HG03378 (cell line): ENCODE data around the gene STAMBP.
"Not testable (repeated sequence)": the region's sequence is repeated elsewhere in the genome, so short reads cannot be mapped to it uniquely, and the experiment has no call there.

Experiments used
- ATAC-seq: cut with Tn5 transposase; IDR thresholded peaks from one replicate; pipeline ENCODE4 v1.9.1; 2021; ENCODE audit warnings: mild to moderate bottlenecking, moderate library complexity; ENCODE audit not compliant: unreplicated experiment

Gene STAMBP

DNA sequence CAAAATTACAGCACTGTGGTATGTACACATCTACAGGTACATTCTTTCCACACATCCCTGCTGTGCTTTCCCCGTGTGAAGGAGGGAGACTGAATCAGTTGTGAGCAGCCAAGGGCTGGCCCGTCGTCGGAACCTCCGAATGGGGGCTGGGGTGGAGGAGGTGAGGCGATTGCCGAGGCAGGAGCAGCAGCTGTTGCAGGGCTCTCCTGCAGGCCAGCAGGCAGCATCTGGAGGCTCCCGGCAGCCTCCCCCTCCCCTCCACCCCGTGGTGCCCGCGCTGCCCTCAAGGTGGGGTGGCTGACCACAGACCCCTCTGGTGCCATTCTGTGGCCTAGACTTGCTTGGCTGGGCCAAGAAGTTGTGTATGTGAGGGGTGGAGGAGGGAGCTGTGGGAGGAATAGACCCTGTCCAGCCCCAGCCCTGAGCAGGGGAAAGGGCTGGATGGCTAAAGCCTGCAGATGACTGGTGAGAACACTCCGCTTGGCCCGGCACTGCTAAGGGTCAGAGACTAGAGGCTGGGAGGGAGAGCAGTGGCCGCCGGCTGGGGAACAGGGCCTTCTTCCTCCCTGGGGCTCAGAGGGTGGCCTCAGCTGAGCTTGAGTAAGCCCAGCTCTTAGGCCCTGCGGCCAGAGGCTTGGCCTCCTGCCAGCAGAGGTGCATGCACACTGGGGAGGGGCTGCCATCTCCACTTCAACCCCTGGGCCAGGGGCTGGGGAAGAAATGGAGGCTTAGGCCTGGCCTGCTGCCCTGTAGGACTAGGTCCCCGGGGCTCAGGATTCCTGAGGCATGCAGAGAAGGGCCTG lies 7.6 kb downstream of the STAMBP start:
- ATAC-seq: no peak

DNA sequence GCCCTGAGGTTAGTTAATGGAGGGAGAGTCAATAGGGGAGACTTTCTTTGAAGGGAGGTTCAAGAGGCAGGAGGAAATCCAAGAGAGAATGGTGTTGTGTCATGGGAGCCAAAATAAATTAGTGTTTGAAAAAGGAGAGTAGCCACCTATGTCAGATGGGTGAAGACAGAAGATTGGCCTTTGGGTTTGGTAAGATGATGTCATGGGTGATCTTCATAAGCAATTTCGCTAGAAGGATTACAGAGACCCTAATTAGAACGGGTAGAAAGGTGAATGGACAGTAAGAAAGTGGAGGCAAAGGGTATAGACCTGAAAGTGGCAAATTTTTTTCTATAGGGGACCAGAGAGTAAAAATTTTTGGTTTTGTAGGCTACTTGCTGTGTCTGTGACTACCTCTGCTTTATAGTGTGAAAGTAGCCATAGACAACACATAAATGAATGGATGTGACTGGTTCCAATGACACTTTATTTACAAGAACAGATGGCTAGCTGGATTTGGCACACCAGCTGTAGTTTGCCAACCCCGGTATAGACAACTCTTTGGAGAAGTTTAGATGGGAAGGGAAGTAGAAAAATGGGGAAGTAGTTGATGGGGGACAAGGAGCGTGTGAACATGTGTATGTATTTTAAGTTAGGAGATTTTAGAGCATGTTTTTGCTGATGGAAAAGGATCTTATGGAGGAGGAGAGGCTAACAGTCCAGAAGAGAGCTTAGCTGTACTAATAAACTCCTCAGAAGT lies 9.3 kb downstream of the STAMBP start:
- ATAC-seq: no peak

GRCh38 chr2:73838889-73839534 lies 10.3 kb downstream of the STAMBP start:
- ATAC-seq: no peak

DNA sequence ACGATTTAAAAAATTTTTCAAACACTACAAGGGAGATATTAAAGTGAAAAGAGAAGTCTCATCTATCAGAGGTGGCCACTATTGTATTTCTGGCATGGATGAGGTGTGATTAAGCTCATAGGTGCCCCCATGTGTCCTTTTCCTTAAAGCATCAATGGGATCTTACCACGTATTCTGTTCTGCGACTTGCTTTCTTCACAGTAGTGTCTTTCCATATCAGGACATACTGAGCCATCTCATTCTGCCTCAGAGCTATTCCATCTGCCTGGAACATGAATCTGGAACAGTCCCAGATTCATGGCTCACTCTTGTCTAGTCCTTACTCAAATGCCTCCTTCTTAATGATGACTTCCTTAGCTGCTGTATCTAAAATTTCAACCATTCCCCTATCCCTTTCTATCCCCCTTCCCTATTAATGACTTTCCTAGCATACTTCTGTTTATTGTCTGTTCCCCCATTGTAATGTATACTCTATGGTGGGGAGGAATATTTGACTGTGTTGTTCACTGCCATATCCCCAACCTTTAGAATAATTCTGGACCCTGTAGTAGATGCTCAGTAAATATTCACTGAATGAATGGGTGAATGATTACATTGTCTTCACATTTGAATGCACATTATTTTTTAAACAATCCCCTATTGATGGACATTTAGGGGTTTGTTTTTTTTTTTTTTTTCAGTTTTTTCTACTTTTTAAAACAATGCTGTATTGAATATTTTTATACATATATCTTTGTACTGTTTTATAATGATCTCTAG lies 11.1 kb downstream of the STAMBP start:
- no peak for ATAC-seq

- ATAC-seq: no peak
Observed at GRCh38 chr2:73841912-73842738, 13.4 kb downstream of the STAMBP start.

DNA sequence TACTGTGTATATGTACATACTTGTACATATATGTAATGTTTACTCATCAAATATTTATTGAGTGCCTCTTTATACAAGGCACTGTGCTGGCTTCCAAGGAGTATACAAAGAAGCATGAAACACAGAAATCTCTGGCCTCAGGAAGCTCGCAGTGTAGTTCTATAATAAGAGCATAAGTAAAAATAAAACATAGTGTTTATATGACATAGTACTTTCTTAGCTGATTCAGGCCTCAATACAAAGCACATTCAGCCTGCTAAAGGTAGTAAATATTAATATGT lies 13.9 kb downstream of the STAMBP start:
- ATAC-seq: no peak

DNA sequence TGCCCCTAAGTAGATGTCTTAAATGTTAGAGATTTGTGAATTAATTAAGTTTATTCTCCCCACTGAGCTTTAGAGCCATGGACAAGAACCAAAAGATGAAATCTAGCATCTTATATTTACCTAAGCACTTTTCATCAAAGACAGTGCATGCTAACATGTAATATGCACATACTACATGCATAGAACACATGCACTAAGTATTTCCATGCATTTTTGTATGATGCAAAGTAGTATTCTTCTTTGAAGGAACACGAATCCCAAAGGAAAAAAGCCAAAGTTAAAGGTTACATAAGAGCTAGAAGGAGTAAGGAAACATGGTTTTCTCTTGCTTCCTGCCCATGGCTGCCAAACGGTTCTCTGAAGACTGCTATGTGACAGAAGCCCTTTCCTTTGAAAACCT lies 15.3 kb downstream of the STAMBP start:
- ATAC-seq: no peak

- no peak for ATAC-seq
Observed at GRCh38 chr2:73850009-73850408, 21.2 kb downstream of the STAMBP start.

DNA sequence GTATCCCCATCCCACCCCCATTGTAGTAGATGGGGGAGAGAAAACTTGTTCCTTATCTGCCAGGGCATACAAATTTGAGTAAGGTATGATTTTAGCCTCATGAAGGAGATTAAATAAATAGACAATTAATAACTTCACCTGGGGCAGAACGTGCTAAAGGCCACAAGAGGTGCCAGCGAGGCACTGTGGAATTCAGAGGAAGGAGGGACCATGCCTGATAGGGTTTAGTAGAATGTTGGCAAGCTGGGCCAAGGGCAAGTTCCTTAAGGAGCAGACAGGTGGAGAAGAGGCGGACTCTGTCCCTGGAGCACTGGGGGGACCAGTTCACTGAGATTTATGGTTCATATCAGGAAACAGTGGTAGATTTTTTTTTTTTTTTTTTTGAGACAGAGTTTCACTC lies 22.5 kb downstream of the STAMBP start:
- no peak for ATAC-seq

DNA sequence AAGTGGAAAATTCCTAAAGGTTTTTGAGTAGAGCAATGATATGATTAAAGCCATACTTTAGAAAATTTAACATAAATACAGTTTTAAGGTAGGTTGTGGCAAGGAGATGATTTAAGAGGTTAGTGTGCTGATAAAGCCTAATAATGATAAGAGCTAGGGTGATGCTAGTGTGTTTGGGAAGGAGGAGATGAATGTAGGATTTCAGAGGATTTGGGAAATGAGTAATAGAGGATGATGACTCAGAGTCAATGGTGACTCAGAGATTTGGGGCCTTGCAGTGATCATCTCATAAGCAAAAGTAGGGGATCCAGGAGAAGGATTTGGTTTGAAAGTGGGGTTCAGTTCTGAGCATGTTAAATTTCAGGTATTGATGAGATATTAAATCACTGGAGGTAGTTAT lies 23.3 kb downstream of the STAMBP start:
- ATAC-seq: no peak

- ATAC-seq: no peak
Observed at GRCh38 chr2:73855526-73855925, 26.8 kb downstream of the STAMBP start.

DNA sequence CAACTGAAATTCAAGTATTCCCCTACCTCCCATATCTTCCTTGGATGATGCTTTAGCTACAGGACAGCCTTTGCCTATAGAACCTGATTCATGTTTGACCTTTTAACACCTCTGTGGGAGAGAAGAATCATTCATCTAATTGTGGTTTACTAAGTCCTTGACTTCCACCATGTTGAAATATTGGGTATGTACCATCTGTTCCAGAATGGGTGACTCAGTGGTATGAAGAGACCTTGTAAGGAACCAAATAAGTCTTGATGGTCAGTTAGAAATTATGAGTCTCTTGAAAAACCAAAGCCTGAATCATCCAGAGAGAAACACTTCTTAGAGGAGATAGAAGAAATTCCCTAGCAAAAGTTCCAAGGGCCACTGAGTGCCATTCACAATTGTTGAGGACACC lies 27.5 kb downstream of the STAMBP start:
- no peak for ATAC-seq

DNA sequence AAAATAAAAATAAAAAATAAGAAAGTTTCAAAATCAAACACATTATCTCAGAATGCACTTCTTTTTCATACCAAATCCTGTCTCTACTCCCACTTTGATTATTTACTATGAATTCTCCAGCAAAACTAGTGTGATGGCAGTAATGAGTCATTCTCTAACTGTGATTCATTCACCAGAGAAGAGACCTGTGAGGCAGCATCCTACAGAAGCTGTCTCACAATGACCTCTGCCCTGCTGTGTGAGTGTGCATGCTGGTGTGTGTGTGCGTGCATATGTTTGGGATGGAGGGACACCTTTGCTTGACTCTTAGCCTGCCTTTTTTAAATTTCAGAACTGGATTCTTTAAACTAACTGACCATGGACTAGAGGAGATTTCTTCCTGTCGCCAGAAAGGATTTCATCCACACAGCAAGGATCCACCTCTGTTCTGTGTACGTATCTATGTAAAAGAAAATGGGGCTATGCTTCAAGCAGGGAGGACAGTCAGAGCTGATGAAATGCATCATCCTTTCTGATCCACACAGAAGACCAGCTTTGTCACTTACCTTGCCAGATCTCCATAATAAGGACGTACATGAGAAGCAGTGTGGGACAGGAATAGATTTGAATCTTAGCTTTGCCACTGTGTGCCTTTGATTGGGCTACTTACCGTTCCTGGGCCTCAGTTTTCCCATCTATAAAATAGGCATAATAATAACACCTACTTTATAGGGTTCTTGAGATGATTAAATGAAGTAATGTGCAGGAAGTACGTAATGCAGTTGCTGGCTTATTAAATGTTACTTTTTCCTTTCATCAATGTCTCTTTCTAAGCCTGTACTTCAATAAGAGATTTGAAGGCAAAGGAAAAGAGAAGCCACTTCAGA lies 31.2 kb downstream of the STAMBP start:
- ATAC-seq: no peak

- no peak for ATAC-seq
Observed at GRCh38 chr2:73862987-73863386, 34.2 kb downstream of the STAMBP start.

DNA sequence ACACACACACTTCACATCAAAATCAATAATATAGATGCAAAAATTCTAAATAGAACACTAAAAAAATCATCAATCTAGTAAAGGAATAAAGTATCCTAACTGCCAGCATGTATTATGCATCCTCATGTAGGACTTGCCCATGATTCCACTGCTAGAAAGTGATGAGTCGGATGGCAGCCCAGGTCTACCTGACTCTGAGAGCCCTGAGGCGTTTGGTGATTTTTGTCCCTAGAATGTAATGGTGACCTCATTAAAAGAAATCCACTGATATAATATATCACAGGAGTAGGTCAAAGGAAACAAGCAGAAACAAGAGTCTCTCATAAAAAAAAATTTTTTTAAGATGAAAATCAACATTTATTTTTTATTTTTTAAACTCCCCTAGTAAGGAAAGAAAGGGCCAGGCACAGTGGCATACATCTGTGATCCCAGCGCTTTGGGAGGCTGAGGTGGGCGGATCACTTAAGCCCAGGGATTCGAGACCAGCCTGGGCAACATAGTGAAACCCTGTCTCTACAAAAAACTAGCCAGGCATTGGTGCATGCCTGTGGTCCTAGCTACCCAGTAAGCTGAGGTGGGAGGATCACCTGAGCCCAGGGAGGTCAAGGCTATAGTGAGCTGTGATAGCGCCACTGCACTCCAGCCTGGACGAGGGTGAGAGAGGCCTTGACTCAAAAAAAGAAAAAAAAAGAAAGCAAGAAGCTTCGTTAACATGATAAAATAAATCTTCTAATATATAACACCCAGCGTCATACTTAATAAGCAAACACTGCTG lies 39.6 kb downstream of the STAMBP start:
- no peak for ATAC-seq

GRCh38 chr2:73870084-73870483 lies 41.3 kb downstream of the STAMBP start:
- ATAC-seq: no peak

DNA sequence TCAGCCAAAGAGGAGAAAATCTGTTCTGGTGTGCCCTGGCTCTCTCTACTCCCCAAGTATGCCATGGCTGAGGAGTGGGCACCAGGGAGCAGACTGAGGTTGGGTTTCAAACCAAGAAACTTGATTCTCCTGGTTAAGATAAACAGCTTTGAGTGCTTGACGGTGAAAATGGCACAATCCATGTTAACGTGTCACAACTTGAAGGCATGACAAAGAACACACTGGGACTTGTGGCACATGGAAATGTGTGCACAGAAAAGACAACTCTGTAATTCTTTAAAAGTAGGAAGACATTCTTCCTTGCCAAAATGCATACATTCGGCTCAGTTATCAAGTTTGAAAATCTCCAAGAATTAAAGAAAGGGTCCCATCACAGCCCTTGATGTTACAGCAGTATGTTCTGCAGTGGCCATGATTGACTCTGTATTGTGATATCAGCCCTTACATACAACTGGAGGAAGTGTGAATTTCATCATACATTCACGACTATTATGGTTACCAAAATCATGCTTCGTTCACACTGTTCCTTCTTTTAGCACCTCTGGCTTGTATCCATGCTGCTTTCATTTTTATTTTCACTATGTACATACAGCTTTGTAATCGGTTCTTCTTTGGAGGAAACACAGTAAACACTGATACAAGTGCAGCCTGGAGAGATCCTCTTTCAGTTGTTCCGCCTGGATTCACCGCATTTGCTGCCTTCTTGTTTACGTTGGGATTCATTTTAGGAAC lies 48.5 kb downstream of the STAMBP start:
- no peak for ATAC-seq

- not testable (repeated sequence) for ATAC-seq
Observed at GRCh38 chr2:73877984-73878383, 49.2 kb downstream of the STAMBP start.
